Activated T-helper 17 cell treated with anti-CD3 and anti-CD28 coated beads, Interleukin-2, amount 50 U/mL, for 72 hours (primary cell): ENCODE data around the gene ACOT4. TPM values are rescaled to one million over a fixed set of nuclear protein-coding genes. Genes with fewer than 3 reads are reported as not detected.
A peak's percentile ranks its signal among the peaks of the same experiment; 100 is the strongest.
"Not testable (repeated sequence)": the region's sequence is repeated elsewhere in the genome, so short reads cannot be mapped to it uniquely, and the experiment has no call there.

Experiments used
- ATAC-seq: fragments of 150-1000 bp; cut with Tn5 transposase; replicated peaks from 2 replicates; pipeline ENCODE4 v1.10.0; 2021; ENCODE audit warnings: mild to moderate bottlenecking, moderate library complexity
- H3K27ac Mint-ChIP-seq: one replicate; pipeline ENCODE4 v1.8.0; 2022; ENCODE audit warnings: mixed read lengths
- H3K27me3 Mint-ChIP-seq: one replicate; pipeline ENCODE4 v1.8.0; 2022; ENCODE audit warnings: mixed read lengths
- H3K36me3 Mint-ChIP-seq: one replicate; pipeline ENCODE4 v1.8.0; 2022; ENCODE audit warnings: low read depth, mild to moderate bottlenecking, mixed read lengths
- H3K4me1 Mint-ChIP-seq: one replicate; pipeline ENCODE4 v1.8.0; 2022; ENCODE audit warnings: mixed read lengths
- H3K4me3 Mint-ChIP-seq: one replicate; pipeline ENCODE4 v1.8.0; 2022; ENCODE audit warnings: mild to moderate bottlenecking, mixed read lengths
- H3K9me3 Mint-ChIP-seq: one replicate; pipeline ENCODE4 v1.8.0; 2022; ENCODE audit warnings: mixed read lengths
- total RNA-seq, 2 donors: library from RNA; stranded (reverse); gene quantifications; one replicate each; pipeline ENCODE4 v1.2.3, GENCODE V29; 2022

ACOT4 gene
- 1 to 10 TPM; 1.4 to 1.8 TPM for total RNA-seq

GRCh38 chr14:73591690-73592449 is at the start of gene ACOT4:
Gene ACOT4 (plus strand): TSS chr14:73591873. CDS start chr14:73591960, 87 bp downstream.
- no peaks in the 10 kb centered on the region for H3K9me3 Mint-ChIP-seq
- H3K27me3 Mint-ChIP-seq: no peaks in the 10 kb centered on the region
- H3K4me3 Mint-ChIP-seq: peak within 1 kb of the TSS; percentile 77
- no peaks in the 10 kb centered on the region for H3K36me3 Mint-ChIP-seq
- H3K4me1 Mint-ChIP-seq: no peaks in the 10 kb centered on the region
- no peak within 1 kb of the TSS for H3K27ac Mint-ChIP-seq
- ATAC-seq: peak; percentile 89

- ATAC-seq, H3K4me3 Mint-ChIP-seq, H3K4me1 Mint-ChIP-seq, H3K27me3 Mint-ChIP-seq, H3K27ac Mint-ChIP-seq, H3K9me3 Mint-ChIP-seq, H3K36me3 Mint-ChIP-seq: not testable (repeated sequence)
Observed at GRCh38 chr14:73542961-73543360, 48.7 kb upstream of the ACOT4 start.

GRCh38 chr14:73545353-73545752 is 46.3 kb upstream of the ACOT4 start:
- not testable (repeated sequence) for ATAC-seq, H3K9me3 Mint-ChIP-seq, H3K27me3 Mint-ChIP-seq, H3K4me1 Mint-ChIP-seq, H3K36me3 Mint-ChIP-seq, H3K27ac Mint-ChIP-seq, H3K4me3 Mint-ChIP-seq

- not testable (repeated sequence) for H3K9me3 Mint-ChIP-seq, H3K4me1 Mint-ChIP-seq, H3K36me3 Mint-ChIP-seq, ATAC-seq, H3K4me3 Mint-ChIP-seq, H3K27me3 Mint-ChIP-seq, H3K27ac Mint-ChIP-seq
Observed at GRCh38 chr14:73549097-73549496, 42.6 kb upstream of the ACOT4 start.

GRCh38 chr14:73549889-73550524 is 41.7 kb upstream of the ACOT4 start:
- not testable (repeated sequence) for H3K36me3 Mint-ChIP-seq, H3K27ac Mint-ChIP-seq, H3K4me3 Mint-ChIP-seq, H3K27me3 Mint-ChIP-seq, ATAC-seq, H3K9me3 Mint-ChIP-seq, H3K4me1 Mint-ChIP-seq

- Mint-ChIP-seq H3K9me3 (no peaks in the 10 kb centered on the region), H3K36me3 (no peaks in the 10 kb centered on the region), H3K4me3 (no peak overlapping the region), H3K4me1 (no peaks in the 10 kb centered on the region), H3K27ac (no peak overlapping the region), H3K27me3 (no peaks in the 10 kb centered on the region)
- no peak for ATAC-seq
Observed at GRCh38 chr14:73553845-73554244, 37.8 kb upstream of the ACOT4 start.

- not testable (repeated sequence) for H3K36me3 Mint-ChIP-seq, H3K27ac Mint-ChIP-seq, H3K4me3 Mint-ChIP-seq, ATAC-seq, H3K9me3 Mint-ChIP-seq, H3K27me3 Mint-ChIP-seq, H3K4me1 Mint-ChIP-seq
Observed at GRCh38 chr14:73557201-73557600, 34.5 kb upstream of the ACOT4 start.

- H3K9me3 Mint-ChIP-seq, H3K4me3 Mint-ChIP-seq, H3K4me1 Mint-ChIP-seq, ATAC-seq, H3K27me3 Mint-ChIP-seq, H3K27ac Mint-ChIP-seq, H3K36me3 Mint-ChIP-seq: not testable (repeated sequence)
Observed at GRCh38 chr14:73558238-73558637, 33.4 kb upstream of the ACOT4 start.

- not testable (repeated sequence) for H3K4me3 Mint-ChIP-seq, ATAC-seq, H3K27me3 Mint-ChIP-seq, H3K9me3 Mint-ChIP-seq, H3K27ac Mint-ChIP-seq
- Mint-ChIP-seq H3K4me1 (peaks cover 11% of the 10 kb centered on the region), H3K36me3 (peaks cover 19% of the 10 kb centered on the region)
Observed at GRCh38 chr14:73562256-73562655, 29.4 kb upstream of the ACOT4 start.

- not testable (repeated sequence) for H3K4me3 Mint-ChIP-seq, H3K27ac Mint-ChIP-seq, ATAC-seq, H3K9me3 Mint-ChIP-seq, H3K27me3 Mint-ChIP-seq
- Mint-ChIP-seq H3K36me3 (peaks cover 23% of the 10 kb centered on the region), H3K4me1 (peaks cover 16% of the 10 kb centered on the region)
Observed at GRCh38 chr14:73562696-73563095, 29.0 kb upstream of the ACOT4 start.

- ATAC-seq, H3K27ac Mint-ChIP-seq, H3K27me3 Mint-ChIP-seq, H3K4me3 Mint-ChIP-seq, H3K9me3 Mint-ChIP-seq: not testable (repeated sequence)
- Mint-ChIP-seq H3K4me1 (peaks cover 29% of the 10 kb centered on the region), H3K36me3 (peaks cover 42% of the 10 kb centered on the region)
Observed at GRCh38 chr14:73566431-73566830, 25.2 kb upstream of the ACOT4 start.

- peaks cover 29% of the 10 kb centered on the region for H3K4me1 Mint-ChIP-seq
- H3K4me3 Mint-ChIP-seq: peak overlapping the region; percentile 100
- H3K36me3 Mint-ChIP-seq: peaks cover 42% of the 10 kb centered on the region
- H3K9me3 Mint-ChIP-seq, H3K27me3 Mint-ChIP-seq, ATAC-seq, H3K27ac Mint-ChIP-seq: not testable (repeated sequence)
Observed at GRCh38 chr14:73566935-73567334, 24.7 kb upstream of the ACOT4 start.

GRCh38 chr14:73567358-73567757 is 24.3 kb upstream of the ACOT4 start:
- Mint-ChIP-seq H3K4me1 (peaks cover 29% of the 10 kb centered on the region), H3K27ac (peak overlapping the region; percentile 98), H3K36me3 (peaks cover 42% of the 10 kb centered on the region), H3K9me3 (peaks cover 4% of the 10 kb centered on the region), H3K4me3 (peak overlapping the region; percentile 100), H3K27me3 (no peaks in the 10 kb centered on the region)
- no peak for ATAC-seq

- Mint-ChIP-seq H3K4me1 (peaks cover 29% of the 10 kb centered on the region), H3K9me3 (no peaks in the 10 kb centered on the region), H3K36me3 (peaks cover 45% of the 10 kb centered on the region), H3K27me3 (no peaks in the 10 kb centered on the region), H3K27ac (peak overlapping the region; percentile 98), H3K4me3 (peak overlapping the region; percentile 100)
- peak; percentile 36 for ATAC-seq
Observed at GRCh38 chr14:73567951-73568885, 23.5 kb upstream of the ACOT4 start.

- H3K27ac Mint-ChIP-seq: peak overlapping the region; percentile 98
- peaks cover 51% of the 10 kb centered on the region for H3K36me3 Mint-ChIP-seq
- ATAC-seq: peak; percentile 0
- H3K27me3 Mint-ChIP-seq, H3K9me3 Mint-ChIP-seq: not testable (repeated sequence)
- H3K4me1 Mint-ChIP-seq: peaks cover 29% of the 10 kb centered on the region
- H3K4me3 Mint-ChIP-seq: peak overlapping the region; percentile 100
Observed at GRCh38 chr14:73568886-73569184, 22.8 kb upstream of the ACOT4 start.
